AG04450 (cell line): ENCODE data around the gene JMJD8. TPM values are rescaled to one million over a fixed set of nuclear protein-coding genes. Genes with fewer than 3 reads are reported as not detected.

Source experiments
- CTCF ChIA-PET: fragments of 300-600, 350-600 bp; formaldehyde crosslinking; extraction: SDS; loops from one replicate; lab custom pipeline; 2022; ENCODE audit warnings: antibody characterized with exemption, inconsistent platforms; lab: Charles Lee
- POLR2A ChIA-PET: fragments of 350-600 bp; formaldehyde crosslinking; extraction: SDS; loops from one replicate; lab custom pipeline; 2021; ENCODE audit warnings: antibody characterized with exemption, inconsistent platforms; lab: Yijun Ruan, JAX
- DNase-seq: peaks from one replicate; pipeline ENCODE4 v3.0.0-alpha.2; 2011; ENCODE audit warnings: low read depth, low spot score
- H3K27ac ChIP-seq: one replicate; pipeline ENCODE4 v1.5.1; 2012; ENCODE audit warnings: low read depth, low read length, control low read depth
- H3K27me3 ChIP-seq: one replicate; pipeline ENCODE4 v1.6.0; 2012; ENCODE audit warnings: low read length; ENCODE audit not compliant: control insufficient read depth, insufficient read depth
- H3K4me3 ChIP-seq: 2 replicates; pipeline ENCODE4 v1.5.1; 2011; ENCODE audit warnings: mild to moderate bottlenecking, low read depth, low read length, control low read depth
- H3K9me3 ChIP-seq: 2 replicates; pipeline ENCODE4 v1.5.1; 2012; ENCODE audit warnings: low read length; ENCODE audit not compliant: control insufficient read depth, insufficient read depth
- polyA plus RNA-seq: library from polyadenylated mRNA; depleted of rRNA; stranded (reverse); fragments of >200 nt; gene quantifications from 2 replicates; pipeline ENCODE4 v1.2.3, GENCODE V29; 2011
- TF ChIP-seq, protein P1 (sequence below): IDR thresholded peaks from 2 replicates; pipeline ENCODE4 v1.5.1; 2011; ENCODE audit warnings: low read depth, low read length, control low read depth, inconsistent platforms

Gene JMJD8
- polyA plus RNA-seq, 1 experiment, result 33.1 TPM

DNA sequence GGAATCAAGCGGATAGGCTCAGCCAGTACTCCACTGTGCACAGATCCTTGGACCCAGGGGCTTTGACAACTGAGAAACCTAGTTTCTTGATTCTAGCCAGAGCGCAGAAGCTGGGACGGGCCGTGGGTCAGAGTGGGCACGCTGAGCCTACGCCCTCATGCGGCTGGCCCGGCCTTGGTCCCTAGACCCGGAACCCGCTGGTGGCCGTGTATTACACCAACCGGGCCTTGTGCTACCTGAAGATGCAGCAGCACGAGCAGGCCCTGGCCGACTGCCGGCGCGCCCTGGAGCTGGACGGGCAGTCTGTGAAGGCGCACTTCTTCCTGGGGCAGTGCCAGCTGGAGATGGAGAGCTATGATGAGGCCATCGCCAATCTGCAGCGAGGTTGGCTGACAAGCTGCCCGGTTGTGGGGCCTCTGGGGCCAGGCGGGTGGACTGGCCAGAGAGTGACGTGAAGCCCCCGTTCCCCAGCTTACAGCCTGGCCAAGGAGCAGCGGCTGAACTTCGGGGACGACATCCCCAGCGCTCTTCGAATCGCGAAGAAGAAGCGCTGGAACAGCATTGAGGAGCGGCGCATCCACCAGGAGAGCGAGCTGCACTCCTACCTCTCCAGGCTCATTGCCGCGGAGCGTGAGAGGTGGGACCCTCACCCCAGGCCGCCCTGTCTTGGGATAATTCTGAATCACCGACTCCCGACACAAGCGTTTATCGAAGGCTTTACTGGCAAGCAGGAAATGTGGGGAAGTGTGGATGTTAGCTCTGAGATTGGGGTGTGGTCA lies 3.0 kb downstream of the JMJD8 start:
- DNase-seq, result no peak
- H3K27me3 ChIP-seq, result no peaks in the 10 kb centered on the region

GRCh38 chr16:680625-680945 lies 3.5 kb downstream of the JMJD8 start:
- CTCF ChIA-PET, result no interaction called here
- peaks cover 15% of the 10 kb centered on the region; the same call in 1 of the 2 replicates for H3K9me3 ChIP-seq
- TF ChIP-seq, protein P1, sequence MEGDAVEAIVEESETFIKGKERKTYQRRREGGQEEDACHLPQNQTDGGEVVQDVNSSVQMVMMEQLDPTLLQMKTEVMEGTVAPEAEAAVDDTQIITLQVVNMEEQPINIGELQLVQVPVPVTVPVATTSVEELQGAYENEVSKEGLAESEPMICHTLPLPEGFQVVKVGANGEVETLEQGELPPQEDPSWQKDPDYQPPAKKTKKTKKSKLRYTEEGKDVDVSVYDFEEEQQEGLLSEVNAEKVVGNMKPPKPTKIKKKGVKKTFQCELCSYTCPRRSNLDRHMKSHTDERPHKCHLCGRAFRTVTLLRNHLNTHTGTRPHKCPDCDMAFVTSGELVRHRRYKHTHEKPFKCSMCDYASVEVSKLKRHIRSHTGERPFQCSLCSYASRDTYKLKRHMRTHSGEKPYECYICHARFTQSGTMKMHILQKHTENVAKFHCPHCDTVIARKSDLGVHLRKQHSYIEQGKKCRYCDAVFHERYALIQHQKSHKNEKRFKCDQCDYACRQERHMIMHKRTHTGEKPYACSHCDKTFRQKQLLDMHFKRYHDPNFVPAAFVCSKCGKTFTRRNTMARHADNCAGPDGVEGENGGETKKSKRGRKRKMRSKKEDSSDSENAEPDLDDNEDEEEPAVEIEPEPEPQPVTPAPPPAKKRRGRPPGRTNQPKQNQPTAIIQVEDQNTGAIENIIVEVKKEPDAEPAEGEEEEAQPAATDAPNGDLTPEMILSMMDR, result no peak
- no peaks in the 10 kb centered on the region for H3K27me3 ChIP-seq
- peak overlapping the region; percentile 31 for H3K27ac ChIP-seq
- H3K4me3 ChIP-seq, result peak overlapping the region; percentile 73
- POLR2A ChIA-PET, result interaction anchor here (0.8 to 1.6 kb wide), 3 partner anchors 9 to 14 kb away, joined by 4 to 10 read pairs (median 4); partner anchors contain the start of gene WDR24
- no peak for DNase-seq

More for the DNA sequence above, 3.0 kb downstream of the JMJD8 start:
- H3K9me3 ChIP-seq, result peaks cover 16% of the 10 kb centered on the region; the same call in 1 of the 2 replicates
- H3K4me3 ChIP-seq, result peak overlapping the region; percentile 73
- ChIA-PET POLR2A (interaction anchor here (0.8 to 1.6 kb wide), 3 partner anchors 9 to 14 kb away, joined by 4 to 10 read pairs (median 4); partner anchors contain the start of gene WDR24), CTCF (interaction anchor here (1.3 kb wide), 1 partner anchor 14 kb away, joined by 5 read pairs; the partner anchor contains the start of gene RHOT2)
- TF ChIP-seq, protein P1, result no peak
- peak overlapping the region; percentile 31 for H3K27ac ChIP-seq

- TF ChIP-seq, protein P1, result no peak
- Histone ChIP-seq H3K4me3 (peak within 1 kb of the TSS; percentile 73), H3K27ac (peak within 1 kb of the TSS; percentile 82), H3K9me3 (peaks cover 10% of the 10 kb centered on the region; the same call in 1 of the 2 replicates), H3K27me3 (no peaks in the 10 kb centered on the region)
- peak; percentile 54 for DNase-seq
- POLR2A ChIA-PET, result interaction anchor here (0.8 to 1.6 kb wide), 3 partner anchors 10 to 13 kb away, joined by 4 to 10 read pairs (median 4); partner anchors contain the start of gene WDR24
- CTCF ChIA-PET, result no interaction called here
Measured at GRCh38 chr16:679814-680624, 4.1 kb downstream of the JMJD8 start, which contains the start of gene STUB1. Gene STUB1, plus strand, starts transcription at chr16:680410. Its CDS starts 116 bp downstream, at chr16:680526.

DNA sequence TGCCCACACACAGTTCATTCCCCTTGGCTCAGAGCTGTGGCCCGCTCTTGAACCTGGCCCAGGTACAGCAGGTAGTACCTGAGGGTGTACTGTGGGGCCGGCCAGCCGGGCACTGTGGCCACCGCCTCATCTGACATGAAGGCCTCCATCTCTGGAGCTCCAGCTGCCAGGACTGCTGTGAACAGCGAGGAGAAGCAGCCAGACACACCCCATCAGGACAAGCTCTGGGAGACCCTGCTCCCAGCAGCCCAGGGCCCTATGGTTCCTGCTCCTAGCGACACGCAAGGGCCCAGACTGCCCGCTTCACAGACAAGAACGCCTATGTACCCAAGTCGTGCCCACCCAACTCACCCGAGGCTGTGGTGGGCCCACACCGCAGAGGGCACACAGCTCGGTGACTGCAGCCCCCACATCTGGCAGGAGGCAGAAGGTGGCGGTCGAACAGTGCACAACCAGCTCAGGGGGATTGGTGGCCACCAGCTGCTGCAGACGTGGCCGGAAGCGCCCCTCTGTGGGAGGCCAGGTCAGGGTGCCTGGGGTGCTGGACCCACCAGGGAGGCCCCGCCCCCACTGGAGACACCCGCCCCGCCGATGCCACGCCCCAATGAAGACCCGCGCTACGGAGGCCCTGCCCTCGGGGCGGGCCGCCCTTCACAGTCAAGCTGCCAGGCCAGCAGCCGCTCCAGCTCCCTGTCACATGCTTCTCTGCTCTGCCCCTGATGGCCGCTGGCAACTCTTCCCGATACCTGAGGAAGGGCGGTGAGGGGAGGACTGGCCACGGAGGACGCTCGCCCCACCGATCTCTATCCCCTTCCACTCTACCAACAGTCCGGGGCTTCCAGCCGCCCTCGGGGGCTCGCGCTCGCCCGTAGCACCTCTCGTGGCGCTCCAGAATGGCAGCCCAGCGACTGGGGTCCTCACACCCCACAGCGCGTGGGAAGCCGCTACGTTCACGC lies 5.0 kb downstream of the JMJD8 start:
- Histone ChIP-seq H3K27me3 (no peaks in the 10 kb centered on the region), H3K9me3 (peaks cover 7% of the 10 kb centered on the region; the same call in 1 of the 2 replicates), H3K27ac (peak overlapping the region; percentile 61), H3K4me3 (peak overlapping the region; percentile 64)
- CTCF ChIA-PET, result no interaction called here
- no peak for DNase-seq
- TF ChIP-seq, protein P1, result no peak
- POLR2A ChIA-PET, result interaction anchor here (0.6 to 0.9 kb wide), 3 partner anchors 10 to 27 kb away, joined by 3 to 4 read pairs (median 3); no protein-coding TSS in a partner anchor
